ENCODE results near the gene GALNT5.

The GALNT5 gene

GRCh38 chr2:157304811-157305722 is 47.6 kb downstream of the GALNT5 start:
- Histone ChIP-seq H3K36me3 (no peaks in the 10 kb centered on the region), H3K9ac (no peak overlapping the region), H3K9me3 (no peaks in the 10 kb centered on the region), H3K4me1 (no peaks in the 10 kb centered on the region), H3K27me3 (no peaks in the 10 kb centered on the region), H3K27ac (no peak overlapping the region), H3K4me3 (no peak overlapping the region), H3K4me2 (no peak overlapping the region), H4K20me1 (no peaks in the 10 kb centered on the region)
- TF ChIP-seq Cebpa-rat (IDR thresholded peaks at IDR 0.05): no peak

- H3K27ac ChIP-seq: no peak overlapping the region
- no peaks in the 10 kb centered on the region for H3K27me3 ChIP-seq
- H4K20me1 ChIP-seq: no peaks in the 10 kb centered on the region
- TF ChIP-seq Cebpa-rat (IDR thresholded peaks at IDR 0.05): no peak
- H3K4me3 ChIP-seq: no peak overlapping the region
- no peaks in the 10 kb centered on the region for H3K36me3 ChIP-seq
- H3K9ac ChIP-seq: no peak overlapping the region
- H3K9me3 ChIP-seq: no peaks in the 10 kb centered on the region
- no peaks in the 10 kb centered on the region for H3K4me1 ChIP-seq
- H3K4me2 ChIP-seq: no peak overlapping the region
Observed at GRCh38 chr2:157305723-157306110, 48.2 kb downstream of the GALNT5 start.

GRCh38 chr2:157307021-157307420 is 49.5 kb downstream of the GALNT5 start:
- no peak overlapping the region for H3K9ac ChIP-seq
- H4K20me1 ChIP-seq: no peaks in the 10 kb centered on the region
- no peaks in the 10 kb centered on the region for H3K27me3 ChIP-seq
- H3K4me1 ChIP-seq: no peaks in the 10 kb centered on the region
- no peaks in the 10 kb centered on the region for H3K36me3 ChIP-seq
- no peak overlapping the region for H3K4me3 ChIP-seq
- H3K27ac ChIP-seq: no peak overlapping the region
- TF ChIP-seq Cebpa-rat (IDR thresholded peaks at IDR 0.05): no peak
- no peaks in the 10 kb centered on the region for H3K9me3 ChIP-seq
- H3K4me2 ChIP-seq: no peak overlapping the region

GRCh38 chr2:157309878-157310277 is 52.4 kb downstream of the GALNT5 start:
- Histone ChIP-seq H3K4me2 (no peak overlapping the region), H3K9me3 (no peaks in the 10 kb centered on the region), H3K4me1 (no peaks in the 10 kb centered on the region), H3K9ac (no peak overlapping the region), H3K27ac (no peak overlapping the region), H3K27me3 (no peaks in the 10 kb centered on the region), H3K36me3 (no peaks in the 10 kb centered on the region), H3K4me3 (no peak overlapping the region), H4K20me1 (no peaks in the 10 kb centered on the region)
- no peak for TF ChIP-seq Cebpa-rat (IDR thresholded peaks at IDR 0.05)

GRCh38 chr2:157311706-157312105 is 54.2 kb downstream of the GALNT5 start:
- no peaks in the 10 kb centered on the region for H4K20me1 ChIP-seq
- TF ChIP-seq Cebpa-rat (IDR thresholded peaks at IDR 0.05): no peak
- H3K27me3 ChIP-seq: no peaks in the 10 kb centered on the region
- H3K27ac ChIP-seq: no peak overlapping the region
- no peak overlapping the region for H3K4me3 ChIP-seq
- no peak overlapping the region for H3K4me2 ChIP-seq
- no peaks in the 10 kb centered on the region for H3K36me3 ChIP-seq
- H3K9ac ChIP-seq: no peak overlapping the region
- no peaks in the 10 kb centered on the region for H3K9me3 ChIP-seq
- no peaks in the 10 kb centered on the region for H3K4me1 ChIP-seq

GRCh38 chr2:157312866-157313486 is 55.5 kb downstream of the GALNT5 start:
- Histone ChIP-seq H3K36me3 (no peaks in the 10 kb centered on the region), H3K9ac (no peak overlapping the region), H3K9me3 (no peaks in the 10 kb centered on the region), H4K20me1 (no peaks in the 10 kb centered on the region), H3K27ac (no peak overlapping the region), H3K4me3 (no peak overlapping the region), H3K4me2 (no peak overlapping the region), H3K4me1 (no peaks in the 10 kb centered on the region), H3K27me3 (no peaks in the 10 kb centered on the region)
- no peak for TF ChIP-seq Cebpa-rat (IDR thresholded peaks at IDR 0.05)

- H3K4me3 ChIP-seq: no peak overlapping the region
- H3K27ac ChIP-seq: no peak overlapping the region
- no peaks in the 10 kb centered on the region for H3K27me3 ChIP-seq
- no peak overlapping the region for H3K9ac ChIP-seq
- no peaks in the 10 kb centered on the region for H4K20me1 ChIP-seq
- no peaks in the 10 kb centered on the region for H3K4me1 ChIP-seq
- no peak for TF ChIP-seq Cebpa-rat (IDR thresholded peaks at IDR 0.05)
- no peaks in the 10 kb centered on the region for H3K9me3 ChIP-seq
- no peak overlapping the region for H3K4me2 ChIP-seq
- no peaks in the 10 kb centered on the region for H3K36me3 ChIP-seq
Observed at GRCh38 chr2:157315901-157316300, 58.4 kb downstream of the GALNT5 start.

GRCh38 chr2:157318884-157319283 is 61.4 kb downstream of the GALNT5 start:
- no peak overlapping the region for H3K27ac ChIP-seq
- no peak for TF ChIP-seq Cebpa-rat (IDR thresholded peaks at IDR 0.05)
- no peaks in the 10 kb centered on the region for H4K20me1 ChIP-seq
- no peaks in the 10 kb centered on the region for H3K9me3 ChIP-seq
- no peaks in the 10 kb centered on the region for H3K27me3 ChIP-seq
- no peaks in the 10 kb centered on the region for H3K4me1 ChIP-seq
- H3K4me2 ChIP-seq: no peak overlapping the region
- no peak overlapping the region for H3K4me3 ChIP-seq
- H3K9ac ChIP-seq: no peak overlapping the region
- no peaks in the 10 kb centered on the region for H3K36me3 ChIP-seq

- H3K27ac ChIP-seq: no peak overlapping the region
- H3K4me3 ChIP-seq: no peak overlapping the region
- no peaks in the 10 kb centered on the region for H4K20me1 ChIP-seq
- no peak overlapping the region for H3K9ac ChIP-seq
- H3K36me3 ChIP-seq: no peaks in the 10 kb centered on the region
- no peak for TF ChIP-seq Cebpa-rat (IDR thresholded peaks at IDR 0.05)
- H3K4me1 ChIP-seq: no peaks in the 10 kb centered on the region
- H3K9me3 ChIP-seq: no peaks in the 10 kb centered on the region
- no peak overlapping the region for H3K4me2 ChIP-seq
- no peaks in the 10 kb centered on the region for H3K27me3 ChIP-seq
Observed at GRCh38 chr2:157319795-157320194, 62.3 kb downstream of the GALNT5 start.

- Histone ChIP-seq H3K9me3 (no peaks in the 10 kb centered on the region), H4K20me1 (no peaks in the 10 kb centered on the region), H3K4me1 (no peaks in the 10 kb centered on the region), H3K9ac (no peak overlapping the region), H3K27ac (no peak overlapping the region), H3K4me3 (no peak overlapping the region), H3K36me3 (no peaks in the 10 kb centered on the region), H3K27me3 (no peaks in the 10 kb centered on the region), H3K4me2 (no peak overlapping the region)
- TF ChIP-seq Cebpa-rat (IDR thresholded peaks at IDR 0.05): no peak
Observed at GRCh38 chr2:157320409-157320808, 62.9 kb downstream of the GALNT5 start.

Data from BLaER1 (cell line).